Astrocyte (in vitro differentiated cells and primary cell): ENCODE results near the gene DDT. TPM values are rescaled to one million over a fixed set of nuclear protein-coding genes. Genes with fewer than 3 reads are reported as not detected.
A peak's percentile ranks its signal among the peaks of the same experiment; 100 is the strongest.

ENCODE experiments used
- DNase-seq: peaks from one replicate; pipeline ENCODE4 v3.0.0-alpha.2; 2010; ENCODE audit warnings: low read depth
- FAIRE-seq: peaks from 2 replicates; lab custom pipeline; 2011; peaks lifted over from hg19 to GRCh38; lab: Jason Lieb, UNC
- H2AFZ ChIP-seq: 2 replicates; pipeline ENCODE4 v1.6.0; 2012; ENCODE audit warnings: low read depth, low read length, inconsistent platforms
- H3K27ac ChIP-seq: 2 replicates; pipeline ENCODE4 v1.5.1; 2011; ENCODE audit warnings: low read depth, low read length, inconsistent platforms
- H3K27me3 ChIP-seq: 2 replicates; pipeline ENCODE4 v1.6.0; 2011; ENCODE audit warnings: low read length, inconsistent platforms; ENCODE audit not compliant: insufficient read depth
- H3K36me3 ChIP-seq: 2 replicates; pipeline ENCODE4 v1.5.1; 2011; ENCODE audit warnings: low read length, inconsistent platforms; ENCODE audit not compliant: insufficient read depth
- H3K4me1 ChIP-seq: 2 replicates; pipeline ENCODE4 v1.5.1; 2011; ENCODE audit warnings: low read length, inconsistent platforms; ENCODE audit not compliant: insufficient read depth
- H3K4me2 ChIP-seq: 2 replicates; pipeline ENCODE4 v1.6.0; 2012; ENCODE audit warnings: low read length, inconsistent platforms
- H3K4me3 ChIP-seq: 2 replicates; pipeline ENCODE4 v1.5.1; 2011; ENCODE audit warnings: low read depth, mild to moderate bottlenecking, low read length, inconsistent platforms; ENCODE audit not compliant: insufficient read depth
- H3K79me2 ChIP-seq: 2 replicates; pipeline ENCODE4 v1.6.0; 2012; ENCODE audit warnings: mild to moderate bottlenecking, low read length, inconsistent platforms; ENCODE audit not compliant: insufficient read depth
- H3K9ac ChIP-seq: 2 replicates; pipeline ENCODE4 v1.6.0; 2012; ENCODE audit warnings: mild to moderate bottlenecking, low read length, inconsistent platforms
- H3K9me3 ChIP-seq: 2 replicates; pipeline ENCODE4 v1.5.1; 2012; ENCODE audit warnings: low read depth, mild to moderate bottlenecking, low read length, inconsistent platforms; ENCODE audit not compliant: insufficient read depth
- H4K20me1 ChIP-seq: 2 replicates; pipeline ENCODE4 v1.6.0; 2012; ENCODE audit warnings: low read length, inconsistent platforms; ENCODE audit not compliant: insufficient read depth
- H3K27ac Mint-ChIP-seq: one replicate; pipeline ENCODE4 v1.8.0; 2021; ENCODE audit warnings: mild to moderate bottlenecking, mixed read lengths; ENCODE audit not compliant: unreplicated experiment
- H3K27me3 Mint-ChIP-seq: one replicate; pipeline ENCODE4 v1.8.0; 2021; ENCODE audit warnings: low read depth, mixed read lengths; ENCODE audit not compliant: unreplicated experiment
- H3K36me3 Mint-ChIP-seq: one replicate; pipeline ENCODE4 v1.8.0; 2021; ENCODE audit warnings: low read depth, mixed read lengths; ENCODE audit not compliant: unreplicated experiment
- H3K4me1 Mint-ChIP-seq: one replicate; pipeline ENCODE4 v1.8.0; 2021; ENCODE audit warnings: low read depth, mixed read lengths; ENCODE audit not compliant: unreplicated experiment
- H3K4me3 Mint-ChIP-seq: one replicate; pipeline ENCODE4 v1.8.0; 2021; ENCODE audit warnings: mild to moderate bottlenecking, moderate library complexity, mixed read lengths; ENCODE audit not compliant: unreplicated experiment
- H3K9me3 Mint-ChIP-seq: one replicate; pipeline ENCODE4 v1.8.0; 2021; ENCODE audit warnings: mild to moderate bottlenecking, mixed read lengths; ENCODE audit not compliant: unreplicated experiment
- CTCF ChIP-seq: IDR thresholded peaks from 2 replicates; pipeline ENCODE4 v1.5.1; 2011; ENCODE audit warnings: low read depth, mild to moderate bottlenecking, inconsistent platforms, low read length, moderate library complexity; ENCODE audit not compliant: insufficient read depth
- EZH2 ChIP-seq: IDR thresholded peaks from 2 replicates; pipeline ENCODE4 v1.6.1; 2012; ENCODE audit warnings: mild to moderate bottlenecking, low read length, inconsistent platforms; ENCODE audit not compliant: insufficient read depth
- total RNA-seq: library from RNA; stranded (reverse); gene quantifications from 2 replicates; pipeline ENCODE4 v1.2.1, GENCODE V29; 2021

The DDT gene
- total RNA-seq, 1 donor from 2014 or later, result 78.9 TPM

- Histone ChIP-seq H3K36me3 (no peaks in the 10 kb centered on the region), H3K4me3 (no peak overlapping the region), H3K9ac (no peak overlapping the region), H3K79me2 (peaks cover 56% of the 10 kb centered on the region), H3K27me3 (no peaks in the 10 kb centered on the region), H4K20me1 (peaks cover 31% of the 10 kb centered on the region), H3K4me1 (peaks cover 12% of the 10 kb centered on the region), H3K4me2 (no peak overlapping the region), H3K9me3 (no peaks in the 10 kb centered on the region), H3K27ac (no peak overlapping the region), H2AFZ (no peak overlapping the region)
- TF ChIP-seq EZH2 (no peak), CTCF (no peak)
- no peak overlapping the region for H3K4me3 Mint-ChIP-seq
- FAIRE-seq (no peak), DNase-seq (no peak)
- H3K9me3 Mint-ChIP-seq, result no peaks in the 10 kb centered on the region
- H3K27me3 Mint-ChIP-seq, result no peaks in the 10 kb centered on the region
- peaks cover 4% of the 10 kb centered on the region for H3K4me1 Mint-ChIP-seq
- H3K36me3 Mint-ChIP-seq, result peaks cover 1% of the 10 kb centered on the region
- H3K27ac Mint-ChIP-seq, result no peak overlapping the region
Measured at GRCh38 chr22:24016156-24016555, 41.9 kb upstream of the DDT start.

GRCh38 chr22:24011735-24012068 is 37.5 kb upstream of the DDT start:
- Histone ChIP-seq H3K9ac (peak overlapping the region; percentile 83), H3K4me2 (peak overlapping the region; percentile 99), H3K9me3 (no peaks in the 10 kb centered on the region), H3K27me3 (no peaks in the 10 kb centered on the region), H3K4me3 (peak overlapping the region; percentile 96), H4K20me1 (peaks cover 17% of the 10 kb centered on the region), H3K27ac (peak overlapping the region; percentile 65), H3K36me3 (no peaks in the 10 kb centered on the region), H3K79me2 (peaks cover 33% of the 10 kb centered on the region), H3K4me1 (peaks cover 12% of the 10 kb centered on the region), H2AFZ (peak overlapping the region; percentile 95)
- Mint-ChIP-seq H3K27me3 (peaks cover 4% of the 10 kb centered on the region), H3K27ac (peak overlapping the region; percentile 79), H3K36me3 (peaks cover 1% of the 10 kb centered on the region), H3K9me3 (no peaks in the 10 kb centered on the region), H3K4me3 (peak overlapping the region; percentile 93), H3K4me1 (peaks cover 4% of the 10 kb centered on the region)
- FAIRE-seq (no peak), DNase-seq (peak; percentile 6)
- TF ChIP-seq EZH2 (no peak), CTCF (no peak)

- no peak for DNase-seq
Measured at GRCh38 chr22:24010018-24010391, 35.8 kb upstream of the DDT start.

More at GRCh38 chr22:24010018-24010391, 35.8 kb upstream of the DDT start:
- Histone ChIP-seq H2AFZ (no peak overlapping the region), H3K79me2 (peaks cover 28% of the 10 kb centered on the region), H3K27me3 (no peaks in the 10 kb centered on the region), H3K4me1 (peaks cover 12% of the 10 kb centered on the region), H3K4me3 (no peak overlapping the region), H3K9ac (no peak overlapping the region), H3K4me2 (no peak overlapping the region), H3K36me3 (no peaks in the 10 kb centered on the region), H3K9me3 (no peaks in the 10 kb centered on the region), H4K20me1 (peaks cover 17% of the 10 kb centered on the region), H3K27ac (no peak overlapping the region)
- peaks cover 1% of the 10 kb centered on the region for H3K36me3 Mint-ChIP-seq
- no peaks in the 10 kb centered on the region for H3K9me3 Mint-ChIP-seq
- no peak for FAIRE-seq
- TF ChIP-seq CTCF, result no peak
- no peak for TF ChIP-seq EZH2
- H3K27ac Mint-ChIP-seq, result no peak overlapping the region
- peak overlapping the region; percentile 47 for H3K4me3 Mint-ChIP-seq
- H3K27me3 Mint-ChIP-seq, result peaks cover 10% of the 10 kb centered on the region
- H3K4me1 Mint-ChIP-seq, result peaks cover 4% of the 10 kb centered on the region
